Peyer's patch (tissue), 4 donors: Measurements from ENCODE around the gene FCSK.

Experiments used
- CTCF ChIP-seq, 6 experiments: fragments of 450-650 bp in 4 of 6; fragments of 200-600 bp in 2 of 6; sonication (generic) in 1 of 6; IDR thresholded peaks; one replicate each; pipeline ENCODE4 v1.5.1; 2017 to 2019; ENCODE audit warnings: antibody characterized with exemption in 6 of 6, mild to moderate bottlenecking in 3 of 6, moderate library complexity in 1 of 6
- POLR2A ChIP-seq, 2 donors: fragments of 450-650 bp; IDR thresholded peaks; one replicate each; pipeline ENCODE4 v1.5.1; 2017; ENCODE audit warnings: antibody characterized with exemption in 2 of 2, mild to moderate bottlenecking in 2 of 2, moderate library complexity in 2 of 2

GRCh38 chr16:70511833-70512232 lies 57.4 kb downstream of the FCSK start:
- TF ChIP-seq CTCF (IDR thresholded peaks at IDR 0.05) (no peak), POLR2A (IDR thresholded peaks at IDR 0.05) (no peak)
